HepG2 (cell line): ENCODE data around the gene ENO3. TPM values are rescaled to one million over a fixed set of nuclear protein-coding genes. Genes with fewer than 3 reads are reported as not detected.

Experiments used
- CEBPB ChIP-seq: IDR thresholded peaks from 2 replicates; pipeline ENCODE4 v1.6.1; 2011; ENCODE audit warnings: low read depth, low read length, improper control_type of control experiment, borderline replicate concordance
- EEA1 ChIP-seq: sonication (generic); formaldehyde crosslinking; IDR thresholded peaks from 2 replicates; pipeline ENCODE4 v1.5.1; 2020; ENCODE audit warnings: mild to moderate bottlenecking, missing genetic modification reagents, borderline replicate concordance
- ELF1 ChIP-seq: sonication (generic); formaldehyde crosslinking; IDR thresholded peaks from 2 replicates; pipeline ENCODE4 v1.4.0; 2020; ENCODE audit warnings: missing genetic modification reagents
- FOXK1 ChIP-seq: sonication (generic); formaldehyde crosslinking; IDR thresholded peaks from 2 replicates; pipeline ENCODE4 v1.4.0; 2020; ENCODE audit warnings: low read depth, missing genetic modification reagents, borderline replicate concordance
- KDM5B ChIP-seq: sonication (generic); formaldehyde crosslinking; IDR thresholded peaks from 2 replicates; pipeline ENCODE4 v1.4.0; 2020; ENCODE audit warnings: missing genetic modification reagents, mild to moderate bottlenecking, borderline replicate concordance
- NFYB ChIP-seq: sonication (generic); formaldehyde crosslinking; IDR thresholded peaks from 2 replicates; pipeline ENCODE4 v1.4.0; 2020; ENCODE audit warnings: missing genetic modification reagents
- ZBTB1 ChIP-seq: sonication (generic); formaldehyde crosslinking; IDR thresholded peaks from 2 replicates; pipeline ENCODE4 v1.4.0; 2020; ENCODE audit warnings: missing genetic modification reagents, borderline replicate concordance
- ZNF274 ChIP-seq: sonication (generic); formaldehyde crosslinking; IDR thresholded peaks from 2 replicates; pipeline ENCODE4 v1.5.1; 2020; ENCODE audit warnings: mild to moderate bottlenecking, missing genetic modification reagents
- ZNF292 ChIP-seq: sonication (generic); formaldehyde crosslinking; IDR thresholded peaks from 2 replicates; pipeline ENCODE4 v1.8.1; 2022; ENCODE audit warnings: mild to moderate bottlenecking, low read depth, missing genetic modification reagents, borderline replicate concordance
- ZNF883 ChIP-seq: sonication (generic); formaldehyde crosslinking; IDR thresholded peaks from 2 replicates; pipeline ENCODE4 v1.5.1; 2020; ENCODE audit warnings: mild to moderate bottlenecking, missing genetic modification reagents; ENCODE audit errors: not compliant biosample characterization
- polyA plus RNA-seq, 8 experiments: library from polyadenylated mRNA; depleted of rRNA in 3 of 8; stranded (reverse) in 7 of 8; unstranded in 1 of 8; fragments of >200 nt; fragmentation: Illumina TruSeq in 4 of 8; extraction: Trizol in 4 of 8; gene quantifications; 2 replicates each; pipeline versions ENCODE4 v1.2.1 to v1.2.3, GENCODE V29; 2011 to 2016; ENCODE audit warnings: low read depth in 4 of 8, missing spikeins in 1 of 8, mixed read lengths in 1 of 8; ENCODE audit not compliant: insufficient read depth in 1 of 8
- total RNA-seq, 5 experiments: library from RNA; depleted of rRNA; stranded (reverse); fragments of >200 nt; fragmentation: Illumina TruSeq; extraction: Trizol; gene quantifications; 2 replicates each; pipeline ENCODE4 v1.2.3, GENCODE V29; 2016; ENCODE audit warnings: low read depth in 1 of 5
- TF ChIP-seq, protein P1 (sequence below): sonication (generic); formaldehyde crosslinking; IDR thresholded peaks from 2 replicates; pipeline ENCODE4 v1.4.0; 2020; ENCODE audit warnings: missing genetic modification reagents, mild to moderate bottlenecking, borderline replicate concordance
- TF ChIP-seq, protein P2 (sequence below): IDR thresholded peaks from 2 replicates; pipeline ENCODE4 v1.6.1; 2018; ENCODE audit warnings: missing genetic modification reagents, mild to moderate bottlenecking, missing compliant biosample characterization
- TF ChIP-seq, protein P3 (sequence below): sonication (generic); formaldehyde crosslinking; IDR thresholded peaks from 2 replicates; pipeline ENCODE4 v1.4.0; 2020; ENCODE audit warnings: mild to moderate bottlenecking, missing genetic modification reagents
- TF ChIP-seq, protein P4 (sequence below): sonication (generic); formaldehyde crosslinking; IDR thresholded peaks from 2 replicates; pipeline ENCODE4 v1.4.0; 2020; ENCODE audit warnings: missing genetic modification reagents
- TF ChIP-seq, protein P5 (sequence below): sonication (generic); formaldehyde crosslinking; IDR thresholded peaks from 2 replicates; pipeline ENCODE4 v1.4.0; 2020; ENCODE audit warnings: missing genetic modification reagents; ENCODE audit errors: not compliant biosample characterization
- TF ChIP-seq, protein P6 (sequence below): sonication (generic); formaldehyde crosslinking; IDR thresholded peaks from 2 replicates; pipeline ENCODE4 v1.8.1; 2023; ENCODE audit warnings: mild to moderate bottlenecking, missing genetic modification reagents, borderline replicate concordance
- TF ChIP-seq, protein P7 (sequence below): sonication (generic); formaldehyde crosslinking; IDR thresholded peaks from 2 replicates; pipeline ENCODE4 v1.4.0; 2020; ENCODE audit warnings: mild to moderate bottlenecking, missing genetic modification reagents

Gene ENO3
- total and polyA plus RNA-seq, 2 of the 13 experiments (the other 11 are each of a cell fraction or from before 2014, with no cell fraction given): 59.8 to 69.8 TPM

DNA sequence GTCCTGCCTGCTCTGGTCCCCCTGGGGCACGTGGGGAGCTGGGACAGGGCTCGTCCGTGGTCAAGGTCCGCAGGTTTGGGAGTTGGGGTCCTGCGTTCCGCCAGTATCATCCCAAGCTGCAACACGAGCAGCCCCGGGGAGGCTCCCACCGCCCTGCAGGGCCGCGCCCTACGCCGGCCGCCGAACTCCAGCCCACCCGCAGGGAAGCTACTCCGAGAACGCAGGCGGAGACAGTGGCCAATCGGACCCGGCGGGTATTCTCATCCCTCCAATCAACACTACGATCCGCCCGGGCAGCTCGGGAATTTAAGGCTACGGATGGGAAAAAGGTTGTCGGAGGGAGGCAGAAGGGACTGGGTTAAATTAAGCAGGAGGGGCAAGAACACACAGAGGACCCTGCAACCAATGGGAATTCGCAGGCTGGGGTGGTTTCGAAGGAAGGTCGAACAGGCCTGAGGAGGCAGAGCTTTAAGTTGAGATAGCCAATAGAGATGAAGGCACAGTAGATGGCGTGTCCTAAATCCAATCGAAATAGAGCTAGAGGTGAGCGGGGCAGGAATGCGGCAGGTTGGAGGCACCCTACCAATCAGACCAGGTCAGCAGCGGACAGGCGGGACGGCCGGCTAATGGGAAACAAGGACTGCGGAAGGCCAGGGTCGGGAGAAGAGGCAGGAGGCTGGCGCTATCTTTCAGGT, 16.1 kb downstream of the ENO3 start (continued):
- TF ChIP-seq ELF1: 0 out of 2 replicates have a peak, but pooled peaks have one; percentile 31
- peak; percentile 97 for TF ChIP-seq NFYB (CRISPR knock-in tag)
- TF ChIP-seq, protein P1, sequence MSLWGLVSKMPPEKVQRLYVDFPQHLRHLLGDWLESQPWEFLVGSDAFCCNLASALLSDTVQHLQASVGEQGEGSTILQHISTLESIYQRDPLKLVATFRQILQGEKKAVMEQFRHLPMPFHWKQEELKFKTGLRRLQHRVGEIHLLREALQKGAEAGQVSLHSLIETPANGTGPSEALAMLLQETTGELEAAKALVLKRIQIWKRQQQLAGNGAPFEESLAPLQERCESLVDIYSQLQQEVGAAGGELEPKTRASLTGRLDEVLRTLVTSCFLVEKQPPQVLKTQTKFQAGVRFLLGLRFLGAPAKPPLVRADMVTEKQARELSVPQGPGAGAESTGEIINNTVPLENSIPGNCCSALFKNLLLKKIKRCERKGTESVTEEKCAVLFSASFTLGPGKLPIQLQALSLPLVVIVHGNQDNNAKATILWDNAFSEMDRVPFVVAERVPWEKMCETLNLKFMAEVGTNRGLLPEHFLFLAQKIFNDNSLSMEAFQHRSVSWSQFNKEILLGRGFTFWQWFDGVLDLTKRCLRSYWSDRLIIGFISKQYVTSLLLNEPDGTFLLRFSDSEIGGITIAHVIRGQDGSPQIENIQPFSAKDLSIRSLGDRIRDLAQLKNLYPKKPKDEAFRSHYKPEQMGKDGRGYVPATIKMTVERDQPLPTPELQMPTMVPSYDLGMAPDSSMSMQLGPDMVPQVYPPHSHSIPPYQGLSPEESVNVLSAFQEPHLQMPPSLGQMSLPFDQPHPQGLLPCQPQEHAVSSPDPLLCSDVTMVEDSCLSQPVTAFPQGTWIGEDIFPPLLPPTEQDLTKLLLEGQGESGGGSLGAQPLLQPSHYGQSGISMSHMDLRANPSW (CRISPR knock-in tag): peak; percentile 15; the same call in 1 of the 2 replicates
- TF ChIP-seq, protein P2, sequence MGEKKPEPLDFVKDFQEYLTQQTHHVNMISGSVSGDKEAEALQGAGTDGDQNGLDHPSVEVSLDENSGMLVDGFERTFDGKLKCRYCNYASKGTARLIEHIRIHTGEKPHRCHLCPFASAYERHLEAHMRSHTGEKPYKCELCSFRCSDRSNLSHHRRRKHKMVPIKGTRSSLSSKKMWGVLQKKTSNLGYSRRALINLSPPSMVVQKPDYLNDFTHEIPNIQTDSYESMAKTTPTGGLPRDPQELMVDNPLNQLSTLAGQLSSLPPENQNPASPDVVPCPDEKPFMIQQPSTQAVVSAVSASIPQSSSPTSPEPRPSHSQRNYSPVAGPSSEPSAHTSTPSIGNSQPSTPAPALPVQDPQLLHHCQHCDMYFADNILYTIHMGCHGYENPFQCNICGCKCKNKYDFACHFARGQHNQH: no peak
- TF ChIP-seq, protein P3, sequence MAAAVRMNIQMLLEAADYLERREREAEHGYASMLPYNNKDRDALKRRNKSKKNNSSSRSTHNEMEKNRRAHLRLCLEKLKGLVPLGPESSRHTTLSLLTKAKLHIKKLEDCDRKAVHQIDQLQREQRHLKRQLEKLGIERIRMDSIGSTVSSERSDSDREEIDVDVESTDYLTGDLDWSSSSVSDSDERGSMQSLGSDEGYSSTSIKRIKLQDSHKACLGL (CRISPR knock-in tag): peak; percentile 55; the same call in 1 of the 2 replicates
- 0 out of 2 replicates have a peak, but pooled peaks have one; percentile 11 for TF ChIP-seq FOXK1 (CRISPR knock-in tag)
- TF ChIP-seq, protein P4, sequence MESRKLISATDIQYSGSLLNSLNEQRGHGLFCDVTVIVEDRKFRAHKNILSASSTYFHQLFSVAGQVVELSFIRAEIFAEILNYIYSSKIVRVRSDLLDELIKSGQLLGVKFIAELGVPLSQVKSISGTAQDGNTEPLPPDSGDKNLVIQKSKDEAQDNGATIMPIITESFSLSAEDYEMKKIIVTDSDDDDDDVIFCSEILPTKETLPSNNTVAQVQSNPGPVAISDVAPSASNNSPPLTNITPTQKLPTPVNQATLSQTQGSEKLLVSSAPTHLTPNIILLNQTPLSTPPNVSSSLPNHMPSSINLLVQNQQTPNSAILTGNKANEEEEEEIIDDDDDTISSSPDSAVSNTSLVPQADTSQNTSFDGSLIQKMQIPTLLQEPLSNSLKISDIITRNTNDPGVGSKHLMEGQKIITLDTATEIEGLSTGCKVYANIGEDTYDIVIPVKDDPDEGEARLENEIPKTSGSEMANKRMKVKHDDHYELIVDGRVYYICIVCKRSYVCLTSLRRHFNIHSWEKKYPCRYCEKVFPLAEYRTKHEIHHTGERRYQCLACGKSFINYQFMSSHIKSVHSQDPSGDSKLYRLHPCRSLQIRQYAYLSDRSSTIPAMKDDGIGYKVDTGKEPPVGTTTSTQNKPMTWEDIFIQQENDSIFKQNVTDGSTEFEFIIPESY (CRISPR knock-in tag): 0 out of 2 replicates have a peak, but pooled peaks have one; percentile 8
- TF ChIP-seq, protein P5, sequence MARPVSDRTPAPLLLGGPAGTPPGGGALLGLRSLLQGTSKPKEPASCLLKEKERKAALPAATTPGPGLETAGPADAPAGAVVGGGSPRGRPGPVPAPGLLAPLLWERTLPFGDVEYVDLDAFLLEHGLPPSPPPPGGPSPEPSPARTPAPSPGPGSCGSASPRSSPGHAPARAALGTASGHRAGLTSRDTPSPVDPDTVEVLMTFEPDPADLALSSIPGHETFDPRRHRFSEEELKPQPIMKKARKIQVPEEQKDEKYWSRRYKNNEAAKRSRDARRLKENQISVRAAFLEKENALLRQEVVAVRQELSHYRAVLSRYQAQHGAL (CRISPR knock-in tag): peak; percentile 55
- TF ChIP-seq EEA1: 0 out of 2 replicates have a peak, but pooled peaks have one; percentile 50
- TF ChIP-seq KDM5B (CRISPR knock-in tag): peak; percentile 43; the same call in 1 of the 2 replicates
- peak; percentile 21; the same call in 1 of the 2 replicates for TF ChIP-seq ZNF274
- TF ChIP-seq, protein P6, sequence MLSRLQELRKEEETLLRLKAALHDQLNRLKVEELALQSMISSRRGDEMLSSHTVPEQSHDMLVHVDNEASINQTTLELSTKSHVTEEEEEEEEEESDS (CRISPR knock-in tag): no peak
- TF ChIP-seq ZNF292 (CRISPR knock-in tag): peak; percentile 45; the same call in 1 of the 2 replicates
- TF ChIP-seq CEBPB: no peak
- TF ChIP-seq ZBTB1: no peak
- TF ChIP-seq, protein P7, sequence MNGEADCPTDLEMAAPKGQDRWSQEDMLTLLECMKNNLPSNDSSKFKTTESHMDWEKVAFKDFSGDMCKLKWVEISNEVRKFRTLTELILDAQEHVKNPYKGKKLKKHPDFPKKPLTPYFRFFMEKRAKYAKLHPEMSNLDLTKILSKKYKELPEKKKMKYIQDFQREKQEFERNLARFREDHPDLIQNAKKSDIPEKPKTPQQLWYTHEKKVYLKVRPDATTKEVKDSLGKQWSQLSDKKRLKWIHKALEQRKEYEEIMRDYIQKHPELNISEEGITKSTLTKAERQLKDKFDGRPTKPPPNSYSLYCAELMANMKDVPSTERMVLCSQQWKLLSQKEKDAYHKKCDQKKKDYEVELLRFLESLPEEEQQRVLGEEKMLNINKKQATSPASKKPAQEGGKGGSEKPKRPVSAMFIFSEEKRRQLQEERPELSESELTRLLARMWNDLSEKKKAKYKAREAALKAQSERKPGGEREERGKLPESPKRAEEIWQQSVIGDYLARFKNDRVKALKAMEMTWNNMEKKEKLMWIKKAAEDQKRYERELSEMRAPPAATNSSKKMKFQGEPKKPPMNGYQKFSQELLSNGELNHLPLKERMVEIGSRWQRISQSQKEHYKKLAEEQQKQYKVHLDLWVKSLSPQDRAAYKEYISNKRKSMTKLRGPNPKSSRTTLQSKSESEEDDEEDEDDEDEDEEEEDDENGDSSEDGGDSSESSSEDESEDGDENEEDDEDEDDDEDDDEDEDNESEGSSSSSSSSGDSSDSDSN (CRISPR knock-in tag): 0 out of 2 replicates have a peak, but pooled peaks have one; percentile 54
- TF ChIP-seq ZNF883 (CRISPR knock-in tag): peak; percentile 37
